Activated T-cell treated with anti-CD3 and anti-CD28 coated beads for 24 hours (primary cell): ENCODE data around the gene TRIM33.

ENCODE experiments used
- DNase-seq: peaks from one replicate; pipeline ENCODE4 v3.0.0-alpha.2; 2020; ENCODE audit warnings: low read depth

Gene TRIM33

GRCh38 chr1:114350731-114351445, 160.1 kb downstream of the TRIM33 start:
- DNase-seq: no peak

GRCh38 chr1:114349891-114350605, 161.0 kb downstream of the TRIM33 start:
- no peak for DNase-seq

- no peak for DNase-seq
These were observed 163.4 kb downstream of the TRIM33 start for GRCh38 chr1:114347431-114348209.

- peak; percentile 96 for DNase-seq
These were observed 164.4 kb downstream of the TRIM33 start for GRCh38 chr1:114346480-114347029.

DNA sequence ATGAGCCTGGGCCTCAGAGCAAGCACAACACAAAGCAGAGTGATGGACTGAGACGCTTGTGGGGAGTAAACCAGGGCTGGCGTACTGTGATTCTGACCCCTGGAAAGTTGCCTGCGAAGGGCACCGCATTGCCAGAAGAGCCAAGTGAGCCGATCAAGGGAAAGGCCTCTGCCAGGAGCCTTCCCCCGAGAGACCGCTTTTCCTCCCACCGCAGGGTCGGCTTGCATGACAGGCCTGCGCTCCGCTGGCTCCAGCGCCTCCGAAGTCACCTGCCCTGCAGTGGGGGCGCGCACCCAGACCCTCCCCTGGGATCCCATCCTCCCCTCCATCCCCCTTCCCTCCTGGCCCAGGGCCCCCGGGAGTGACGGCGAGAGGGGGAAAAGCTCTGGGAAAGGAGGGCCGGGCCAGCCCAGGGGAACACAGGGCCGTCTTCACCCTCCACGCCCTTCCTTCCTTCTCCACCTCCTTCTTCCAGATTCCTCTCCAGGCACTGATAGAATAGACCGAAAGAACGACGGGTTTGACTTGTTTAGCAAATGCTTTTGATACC, 165.0 kb downstream of the TRIM33 start:
- DNase-seq: no peak

DNA sequence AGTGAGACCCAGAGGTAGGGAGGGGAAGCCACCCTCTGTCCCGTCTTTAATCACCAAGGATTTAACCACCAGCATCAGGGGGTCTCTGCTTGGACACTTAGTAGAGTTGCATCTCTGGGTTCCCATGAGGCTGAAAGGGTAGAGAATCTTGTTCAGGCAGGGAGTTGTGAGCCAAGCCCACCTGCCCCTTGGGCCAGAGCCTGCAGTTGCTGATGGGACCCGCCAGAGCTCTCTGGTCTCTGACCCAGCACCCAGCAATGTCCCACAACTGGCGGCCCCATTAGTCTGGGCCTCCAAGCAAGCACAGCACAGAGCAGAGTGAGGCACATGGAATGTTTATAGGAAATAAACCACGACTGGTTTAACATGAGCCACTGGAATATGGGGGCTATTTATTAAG, 166.3 kb downstream of the TRIM33 start:
- no peak for DNase-seq
